NT2/D1 (cell line): ENCODE results near the gene WDR7.

Source experiments
- DNase-seq: peaks from one replicate; pipeline ENCODE4 v3.0.0-alpha.2; 2011; ENCODE audit warnings: low read depth, low spot score
- H3K27me3 ChIP-seq: 2 replicates; pipeline ENCODE4 v1.6.0; 2011; ENCODE audit warnings: mild to moderate bottlenecking; ENCODE audit not compliant: insufficient read length, insufficient read depth
- H3K36me3 ChIP-seq: 2 replicates; pipeline ENCODE4 v1.6.1; 2011; ENCODE audit warnings: mild to moderate bottlenecking, low read length, mixed read lengths; ENCODE audit not compliant: insufficient read depth, insufficient read length
- H3K4me1 ChIP-seq: 2 replicates; pipeline ENCODE4 v1.5.1; 2011; ENCODE audit not compliant: insufficient read depth, insufficient read length
- H3K4me3 ChIP-seq: 2 replicates; pipeline ENCODE4 v1.5.1; 2011; ENCODE audit warnings: low read depth; ENCODE audit not compliant: insufficient read length
- H3K9ac ChIP-seq: 2 replicates; pipeline ENCODE4 v1.6.0; 2011; ENCODE audit warnings: low read depth; ENCODE audit not compliant: insufficient read length
- H3K9me3 ChIP-seq: 2 replicates; pipeline ENCODE4 v1.5.1; 2011; ENCODE audit warnings: mild to moderate bottlenecking, low read length; ENCODE audit not compliant: insufficient read depth
- SUZ12 ChIP-seq: IDR thresholded peaks from 2 replicates; pipeline ENCODE4 v1.6.1; 2011; ENCODE audit not compliant: insufficient read length, insufficient read depth; ENCODE audit errors: extremely low read depth
- YY1 ChIP-seq: IDR thresholded peaks from 2 replicates; pipeline ENCODE4 v1.6.1; 2011; ENCODE audit not compliant: insufficient read length, insufficient read depth
- ZNF274 ChIP-seq: IDR thresholded peaks from 2 replicates; pipeline ENCODE4 v1.6.1; 2011; ENCODE audit warnings: mild to moderate bottlenecking, low read depth, low read length

The WDR7 gene

GRCh38 chr18:56853961-56854360 is 202.8 kb downstream of the WDR7 start:
- Histone ChIP-seq H3K9ac (no peak overlapping the region), H3K4me1 (no peaks in the 10 kb centered on the region), H3K9me3 (no peaks in the 10 kb centered on the region), H3K4me3 (no peak overlapping the region), H3K27me3 (no peaks in the 10 kb centered on the region), H3K36me3 (no peaks in the 10 kb centered on the region)
- no peak for TF ChIP-seq ZNF274
- TF ChIP-seq YY1: no peak
- no peak for TF ChIP-seq SUZ12
- no peak for DNase-seq

GRCh38 chr18:56861244-56861643 is 210.1 kb downstream of the WDR7 start:
- Histone ChIP-seq H3K27me3 (no peaks in the 10 kb centered on the region), H3K36me3 (no peaks in the 10 kb centered on the region), H3K9me3 (no peaks in the 10 kb centered on the region), H3K9ac (no peak overlapping the region), H3K4me1 (no peaks in the 10 kb centered on the region), H3K4me3 (no peak overlapping the region)
- TF ChIP-seq SUZ12 (no peak), YY1 (no peak), ZNF274 (no peak)
- DNase-seq: no peak

GRCh38 chr18:56869189-56869777 is 218.1 kb downstream of the WDR7 start:
- TF ChIP-seq SUZ12 (no peak), YY1 (no peak), ZNF274 (no peak)
- H3K9ac ChIP-seq: no peak overlapping the region
- DNase-seq: no peak
- no peaks in the 10 kb centered on the region for H3K27me3 ChIP-seq
- H3K4me3 ChIP-seq: no peak overlapping the region
- no peaks in the 10 kb centered on the region for H3K36me3 ChIP-seq
- no peaks in the 10 kb centered on the region for H3K9me3 ChIP-seq
- no peaks in the 10 kb centered on the region for H3K4me1 ChIP-seq

- TF ChIP-seq ZNF274 (no peak), YY1 (no peak), SUZ12 (no peak)
- no peaks in the 10 kb centered on the region for H3K9me3 ChIP-seq
- no peaks in the 10 kb centered on the region for H3K4me1 ChIP-seq
- H3K27me3 ChIP-seq: no peaks in the 10 kb centered on the region
- no peak overlapping the region for H3K9ac ChIP-seq
- no peaks in the 10 kb centered on the region for H3K36me3 ChIP-seq
- H3K4me3 ChIP-seq: no peak overlapping the region
- DNase-seq: no peak
Observed at GRCh38 chr18:56870982-56871381, 219.8 kb downstream of the WDR7 start.

- Histone ChIP-seq H3K9ac (no peak overlapping the region), H3K9me3 (no peaks in the 10 kb centered on the region), H3K27me3 (no peaks in the 10 kb centered on the region), H3K4me3 (no peak overlapping the region), H3K4me1 (no peaks in the 10 kb centered on the region), H3K36me3 (no peaks in the 10 kb centered on the region)
- DNase-seq: no peak
- TF ChIP-seq SUZ12 (no peak), ZNF274 (no peak), YY1 (no peak)
Observed at GRCh38 chr18:56872140-56872539, 221.0 kb downstream of the WDR7 start.

- peak; percentile 58 for DNase-seq
- Histone ChIP-seq H3K9ac (no peak overlapping the region), H3K36me3 (no peaks in the 10 kb centered on the region), H3K9me3 (no peaks in the 10 kb centered on the region), H3K27me3 (no peaks in the 10 kb centered on the region), H3K4me3 (no peak overlapping the region), H3K4me1 (no peaks in the 10 kb centered on the region)
- no peak for TF ChIP-seq SUZ12
- no peak for TF ChIP-seq ZNF274
- TF ChIP-seq YY1: no peak
Observed at GRCh38 chr18:56873441-56874140, 222.4 kb downstream of the WDR7 start.

GRCh38 chr18:56878711-56879110 is 227.6 kb downstream of the WDR7 start:
- Histone ChIP-seq H3K4me1 (no peaks in the 10 kb centered on the region), H3K36me3 (no peaks in the 10 kb centered on the region), H3K9me3 (no peaks in the 10 kb centered on the region), H3K9ac (no peak overlapping the region), H3K4me3 (no peak overlapping the region), H3K27me3 (no peaks in the 10 kb centered on the region)
- no peak for TF ChIP-seq ZNF274
- DNase-seq: no peak

GRCh38 chr18:56884511-56884910 is 233.4 kb downstream of the WDR7 start:
- no peaks in the 10 kb centered on the region for H3K4me1 ChIP-seq
- no peaks in the 10 kb centered on the region for H3K27me3 ChIP-seq
- H3K9ac ChIP-seq: no peak overlapping the region
- TF ChIP-seq ZNF274 (no peak), YY1 (no peak), SUZ12 (no peak)
- H3K4me3 ChIP-seq: no peak overlapping the region
- no peaks in the 10 kb centered on the region for H3K36me3 ChIP-seq
- H3K9me3 ChIP-seq: no peaks in the 10 kb centered on the region
- no peak for DNase-seq
